Tibial nerve (tissue), 4 donors: ENCODE measurements around the gene NFATC1. TPM values are rescaled to one million over a fixed set of nuclear protein-coding genes. Genes with fewer than 3 reads are reported as not detected.

ENCODE experiments used
- DNase-seq, 2 donors: peaks; one replicate each; pipeline ENCODE4 v3.0.0-alpha.2; 2019; ENCODE audit warnings: low spot score in 2 of 2
- H3K27ac ChIP-seq, 4 donors: fragments of 200-600 bp; sonication (generic) in 3 of 4; one replicate each; pipeline ENCODE4 v1.5.1; 2017 to 2019; ENCODE audit warnings: mild to moderate bottlenecking in 1 of 4
- H3K27me3 ChIP-seq, 2 donors: fragments of 200-600 bp; sonication (generic) in 1 of 2; one replicate each; pipeline versions ENCODE4 v1.5.1 to v1.6.0; 2017 to 2019
- H3K36me3 ChIP-seq, 3 donors: fragments of 200-600 bp; sonication (generic); one replicate each; pipeline ENCODE4 v1.5.1; 2018 to 2019
- H3K4me1 ChIP-seq, 4 donors: fragments of 200-600 bp; sonication (generic) in 3 of 4; one replicate each; pipeline ENCODE4 v1.5.1; 2017 to 2019
- H3K4me3 ChIP-seq, 4 donors: fragments of 200-600 bp; sonication (generic) in 3 of 4; one replicate each; pipeline ENCODE4 v1.5.1; 2017 to 2019; ENCODE audit warnings: mild to moderate bottlenecking in 1 of 4, moderate library complexity in 1 of 4
- H3K9me3 ChIP-seq, 4 donors: fragments of 200-600 bp; sonication (generic) in 3 of 4; one replicate each; pipeline ENCODE4 v1.5.1; 2017 to 2019
- CTCF ChIP-seq, 5 experiments: fragments of 200-600 bp in 3 of 5; fragments of 450-650 bp in 2 of 5; sonication (generic) in 3 of 5; IDR thresholded peaks; one replicate each; pipeline ENCODE4 v1.5.1; 2016 to 2019; ENCODE audit warnings: antibody characterized with exemption in 5 of 5, mild to moderate bottlenecking in 3 of 5, moderate library complexity in 2 of 5
- EP300 ChIP-seq, 2 donors: sonication (generic); formaldehyde crosslinking; IDR thresholded peaks; one replicate each; pipeline ENCODE4 v1.6.1; 2017; ENCODE audit warnings: antibody characterized with exemption in 2 of 2, mild to moderate bottlenecking in 1 of 2
- POLR2A ChIP-seq, 2 donors: fragments of 450-650 bp; IDR thresholded peaks; one replicate each; pipeline ENCODE4 v1.6.1; 2017; ENCODE audit warnings: antibody characterized with exemption in 2 of 2, mild to moderate bottlenecking in 2 of 2, moderate library complexity in 2 of 2
- WGBS, 2 donors: methylation state at CpG; one replicate each; pipeline ENCODE4 v1.1.5; 2018; 5-methylcytosine and 5-hydroxymethylcytosine counted together
- total RNA-seq, 4 donors: library from RNA; depleted of rRNA; stranded (reverse); fragments of >200 nt; gene quantifications; one replicate each; pipeline ENCODE4 v1.1.0, GENCODE V29; 2016

Gene NFATC1
- total RNA-seq, 4 donors from 2014 or later: 33.7 to 48.6 (median 37.8) TPM

DNA sequence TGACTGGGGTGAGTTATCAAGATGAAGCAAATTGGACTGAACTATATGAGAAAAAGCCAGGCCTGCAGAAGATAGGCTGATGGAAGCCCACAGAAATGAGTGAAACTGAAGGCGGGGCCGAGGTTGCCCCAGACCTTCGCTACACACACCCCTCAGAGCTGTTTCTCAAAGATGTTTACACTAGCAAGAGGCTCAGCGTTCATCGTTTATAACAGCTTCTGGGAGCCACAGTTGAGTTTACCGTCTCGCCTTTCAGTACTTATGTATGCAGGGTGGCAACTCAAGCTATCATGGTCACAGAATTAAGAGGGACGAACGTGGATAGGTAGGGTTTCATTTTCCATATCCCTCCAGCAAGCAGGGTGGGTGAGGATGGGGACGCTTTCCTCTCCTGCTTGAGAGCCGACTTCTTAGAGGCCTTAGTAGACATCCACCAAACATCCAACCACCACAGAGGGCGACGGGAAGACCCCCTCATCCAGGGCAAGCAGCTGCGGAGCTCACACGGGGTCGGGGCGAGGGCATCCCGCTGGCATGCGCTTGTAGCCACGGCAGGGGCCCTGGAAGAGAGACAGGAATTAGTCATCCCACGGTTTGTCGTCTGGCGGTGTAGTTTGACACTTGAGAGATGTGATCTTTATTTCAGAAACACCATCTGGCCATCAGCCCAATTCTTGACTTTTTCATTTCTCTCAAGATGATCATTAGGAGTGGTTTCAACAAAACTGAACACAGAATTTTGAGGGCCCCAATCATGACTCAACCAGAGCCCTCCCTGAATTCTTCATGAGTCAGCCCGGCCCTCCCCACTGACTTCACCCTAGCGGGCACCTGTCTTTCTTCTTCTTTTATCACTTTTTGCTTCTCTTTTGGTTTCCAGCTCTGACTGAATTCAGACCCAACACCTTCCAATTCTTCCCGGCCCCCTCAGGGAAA, 174.8 kb downstream of the NFATC1 start:
- peaks cover 0 to 39% (median 5%) of the 10 kb centered on the region in 4 donors for H3K4me1 ChIP-seq
- H3K36me3 ChIP-seq: no peaks in the 10 kb centered on the region
- H3K27me3 ChIP-seq: peaks cover 0 to 6% of the 10 kb centered on the region in 2 donors
- 54% methylated on average over 26 of the region's 26 CpGs for WGBS, 2 donors
- H3K9me3 ChIP-seq: peaks cover 0 to 29% (median 5%) of the 10 kb centered on the region in 4 donors
- TF ChIP-seq CTCF (IDR thresholded peaks at IDR 0.05): no peak
- no peak for TF ChIP-seq POLR2A (IDR thresholded peaks at IDR 0.05)
- no peak for TF ChIP-seq EP300 (IDR thresholded peaks at IDR 0.05)
- peak in 1 of 2 donors; percentile 10 for DNase-seq
- H3K4me3 ChIP-seq: no peak overlapping the region
- H3K27ac ChIP-seq: peak overlapping the region in 1 of 4 donors; percentile 32

- H3K27me3 ChIP-seq: peaks cover 0 to 6% of the 10 kb centered on the region in 2 donors
- peak in 1 of 2 donors; percentile 8 for DNase-seq
- peaks cover 0 to 29% (median 5%) of the 10 kb centered on the region in 4 donors for H3K9me3 ChIP-seq
- whole genome bisulfite sequencing, 2 donors: 87 to 88% methylated on average over 38 of the region's 38 CpGs
- no peak overlapping the region for H3K4me3 ChIP-seq
- no peaks in the 10 kb centered on the region for H3K36me3 ChIP-seq
- H3K4me1 ChIP-seq: peaks cover 0 to 48% (median 9%) of the 10 kb centered on the region in 4 donors
- H3K27ac ChIP-seq: peak overlapping the region in 1 of 4 donors; percentile 32
- TF ChIP-seq CTCF (IDR thresholded peaks at IDR 0.05) (no peak), EP300 (IDR thresholded peaks at IDR 0.05) (no peak), POLR2A (IDR thresholded peaks at IDR 0.05) (no peak)
These were observed 175.7 kb downstream of the NFATC1 start for GRCh38 chr18:79571211-79572092.

GRCh38 chr18:79572093-79572780, 176.5 kb downstream of the NFATC1 start:
- Histone ChIP-seq H3K36me3 (no peaks in the 10 kb centered on the region), H3K9me3 (peaks cover 0 to 29% (median 5%) of the 10 kb centered on the region in 4 donors), H3K4me1 (peaks cover 0 to 56% (median 17%) of the 10 kb centered on the region in 4 donors), H3K27me3 (peaks cover 0 to 6% of the 10 kb centered on the region in 2 donors), H3K4me3 (no peak overlapping the region), H3K27ac (no peak overlapping the region)
- 84 to 92% methylated on average over 15 to 18 of the region's 18 CpGs for WGBS, 2 donors
- TF ChIP-seq CTCF (IDR thresholded peaks at IDR 0.05) (no peak), EP300 (IDR thresholded peaks at IDR 0.05) (no peak), POLR2A (IDR thresholded peaks at IDR 0.05) (no peak)
- peak in 1 of 2 donors; percentile 6 for DNase-seq

DNA sequence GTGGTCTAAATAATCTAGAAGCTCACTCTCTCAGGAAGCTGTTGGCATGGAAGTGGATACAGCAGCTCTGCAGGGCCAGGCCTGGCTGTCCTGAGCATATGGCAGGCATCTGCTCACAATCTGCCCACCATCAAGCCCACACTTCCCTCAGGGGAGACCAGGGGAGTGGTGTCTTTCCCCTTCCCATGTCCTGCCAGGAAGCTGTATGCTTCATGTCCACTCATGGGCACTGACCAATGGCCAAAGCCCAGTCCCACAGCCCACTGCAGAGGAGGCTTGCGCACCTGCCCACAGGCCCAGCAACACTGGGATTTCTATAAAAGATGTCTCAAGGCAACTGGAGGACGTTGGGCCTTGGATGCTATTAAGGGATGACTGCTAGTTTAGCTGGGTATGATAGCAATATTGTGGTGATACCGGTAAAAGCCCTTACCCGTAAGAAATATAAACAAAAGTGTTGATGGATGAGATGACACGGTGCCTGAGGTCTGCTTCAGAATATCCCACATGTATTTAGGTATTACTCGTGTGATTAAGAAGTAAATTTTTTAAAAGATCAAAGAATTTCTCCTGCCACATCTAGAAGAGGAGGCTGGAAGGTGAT, 177.2 kb downstream of the NFATC1 start:
- H3K27me3 ChIP-seq: no peaks in the 10 kb centered on the region
- no peak for TF ChIP-seq POLR2A (IDR thresholded peaks at IDR 0.05)
- no peak for TF ChIP-seq EP300 (IDR thresholded peaks at IDR 0.05)
- no peak for TF ChIP-seq CTCF (IDR thresholded peaks at IDR 0.05)
- H3K36me3 ChIP-seq: no peaks in the 10 kb centered on the region
- 89 to 92% methylated on average over 6 of the region's 6 CpGs for WGBS, 2 donors
- peaks cover 0 to 29% (median 5%) of the 10 kb centered on the region in 4 donors for H3K9me3 ChIP-seq
- H3K4me1 ChIP-seq: peaks cover 0 to 57% (median 24%) of the 10 kb centered on the region in 4 donors
- H3K27ac ChIP-seq: no peak overlapping the region
- peak in 1 of 2 donors; percentile 2 for DNase-seq
- no peak overlapping the region for H3K4me3 ChIP-seq
